GM13977 (cell line): Measurements from ENCODE around the gene ARHGAP15.

ENCODE experiments used
- DNase-seq: peaks from one replicate; pipeline ENCODE4 v3.0.0; 2012; ENCODE audit warnings: low spot score
- CTCF ChIP-seq: IDR thresholded peaks from 2 replicates; pipeline ENCODE4 v1.5.1; 2012; ENCODE audit warnings: mild to moderate bottlenecking, control low read depth; ENCODE audit not compliant: insufficient read depth; ENCODE audit errors: extremely low read depth, missing control alignments
- in situ Hi-C: fragments of 300-500 bp; cut with MboI; formaldehyde crosslinking; loops from one replicate; pipeline ENCODE4 v1.12.0; 2022; ENCODE audit warnings: low sequenced_read_pairs, low pct_unique_long_range_greater_than_20kb, mixed read lengths, inconsistent platforms; ENCODE audit not compliant: unreplicated experiment

The ARHGAP15 gene

GRCh38 chr2:143157001-143157400, 27.8 kb downstream of the ARHGAP15 start:
- in situ Hi-C loops, result no loop called here
- no peak for TF ChIP-seq CTCF
- DNase-seq, result no peak

- TF ChIP-seq CTCF, result no peak
- in situ Hi-C loops, result no loop called here
- DNase-seq, result no peak
Observed at GRCh38 chr2:143157418-143157817, 28.2 kb downstream of the ARHGAP15 start.

- in situ Hi-C loops, result no loop called here
- TF ChIP-seq CTCF, result no peak
- no peak for DNase-seq
Observed at GRCh38 chr2:143158098-143158497, 28.9 kb downstream of the ARHGAP15 start.

GRCh38 chr2:143158551-143159485, 29.6 kb downstream of the ARHGAP15 start:
- in situ Hi-C loops, result no loop called here
- no peak for TF ChIP-seq CTCF
- DNase-seq, result no peak

GRCh38 chr2:143159486-143159840, 30.2 kb downstream of the ARHGAP15 start:
- TF ChIP-seq CTCF, result no peak
- in situ Hi-C loops, result no loop called here
- no peak for DNase-seq

GRCh38 chr2:143160732-143161707, 31.8 kb downstream of the ARHGAP15 start:
- TF ChIP-seq CTCF, result no peak
- in situ Hi-C loops, result no loop called here

More at GRCh38 chr2:143160732-143161707, 31.8 kb downstream of the ARHGAP15 start:
- DNase-seq, result no peak
